ENCODE data around the gene IVD. TPM values are rescaled to one million over a fixed set of nuclear protein-coding genes. Genes with fewer than 3 reads are reported as not detected.

IVD gene
- total RNA-seq, 1 donor from 2014 or later, result 90.8 TPM

DNA sequence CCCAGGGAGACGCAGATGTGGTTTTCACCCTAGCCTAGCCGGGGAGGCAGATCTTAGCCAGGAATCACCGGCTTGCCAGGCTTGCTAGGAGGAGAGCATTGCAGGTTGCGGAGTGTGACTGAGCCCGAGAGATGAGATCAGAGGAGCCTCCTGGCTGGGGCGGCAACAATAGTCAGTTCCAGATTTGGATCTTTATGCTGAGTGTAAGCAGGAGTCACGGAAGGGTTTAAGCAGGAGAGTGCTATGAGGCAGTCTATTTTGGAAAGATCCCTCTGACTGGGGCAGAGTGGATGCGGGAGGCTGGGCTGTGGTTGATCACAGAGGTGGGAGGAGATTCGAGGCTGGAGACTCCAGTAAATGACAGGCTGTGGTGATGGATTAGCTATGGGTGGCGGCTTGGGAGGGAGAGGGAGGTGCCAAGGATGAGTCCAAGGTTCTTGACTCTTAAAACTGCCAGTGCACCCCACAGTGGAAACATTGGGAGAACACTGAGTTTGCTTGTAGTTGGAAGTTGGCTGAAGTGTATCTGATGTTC lies 24.7 kb downstream of the IVD start:
- ATAC-seq (ENCODE audit: poor library complexity) (no peak), DNase-seq (no peak)
- intact Hi-C loops (cut with DNase I), result no loop called here

GRCh38 chr15:40435023-40435709 lies 29.6 kb downstream of the IVD start:
- intact Hi-C loops (cut with DNase I), result no loop called here
- ATAC-seq (ENCODE audit: poor library complexity) (no peak), DNase-seq (no peak)

DNA sequence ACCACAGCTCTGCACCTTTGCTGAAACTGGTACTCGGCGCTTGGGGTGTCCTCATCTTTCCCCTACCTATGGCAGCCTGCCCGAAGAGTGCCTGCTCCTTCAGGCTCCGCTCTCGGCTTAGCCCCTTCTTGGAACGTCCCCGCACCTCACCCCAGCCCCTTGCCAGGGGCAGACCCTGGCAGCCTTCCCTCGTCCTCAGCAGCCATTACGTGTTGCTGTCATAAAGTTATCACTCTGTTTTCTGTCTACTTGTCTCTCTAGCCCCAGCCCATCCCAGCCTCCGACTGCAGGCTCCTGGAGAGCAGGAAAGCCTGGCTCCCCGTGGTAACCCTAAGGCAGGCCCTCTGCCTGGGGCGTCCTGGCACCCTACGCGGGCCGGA lies 30.1 kb downstream of the IVD start:
- no peak for ATAC-seq (ENCODE audit: poor library complexity)
- no peak for DNase-seq
- intact Hi-C loops (cut with DNase I), result no loop called here

DNA sequence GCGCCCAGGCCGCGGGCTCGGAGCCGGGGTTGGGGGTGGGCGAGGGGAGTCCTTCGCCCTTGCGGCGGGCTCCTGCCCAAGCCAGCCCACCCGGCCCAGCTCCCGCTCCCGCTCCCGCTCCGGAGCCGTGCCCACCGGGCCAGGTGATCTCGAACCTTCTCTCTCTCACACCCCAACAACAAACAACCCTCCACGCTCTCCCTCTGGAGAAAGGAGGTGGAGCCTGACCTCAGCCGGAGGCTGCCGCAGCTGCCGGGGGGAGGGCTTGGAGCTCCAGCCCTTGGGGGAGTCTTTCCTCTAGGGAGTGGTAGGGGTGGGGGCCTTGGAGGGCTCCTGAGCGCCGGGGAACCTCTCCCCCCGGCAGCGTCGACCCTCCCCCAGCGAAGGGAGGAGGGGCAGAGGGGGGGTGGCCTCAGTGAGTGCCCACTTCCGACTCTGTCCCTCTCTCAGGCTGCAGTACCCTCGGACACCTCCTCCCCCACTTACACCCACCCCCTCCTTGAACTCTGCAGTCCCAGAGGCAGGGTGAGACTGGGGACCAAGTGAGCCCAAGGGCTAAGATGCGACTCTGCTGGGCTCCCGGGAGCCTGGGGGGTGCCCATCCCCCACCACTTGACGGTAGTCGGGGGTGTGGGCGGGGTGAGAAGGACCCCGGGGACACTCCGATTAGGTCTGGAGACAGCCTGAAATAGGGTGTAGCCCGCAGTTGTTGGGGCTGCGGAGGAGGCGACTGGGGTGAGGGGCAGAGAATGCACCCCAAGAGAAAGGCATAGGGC lies 30.7 kb downstream of the IVD start:
- no peak for ATAC-seq (ENCODE audit: poor library complexity)
- intact Hi-C loops (cut with DNase I), result no loop called here
- DNase-seq, result no peak

DNA sequence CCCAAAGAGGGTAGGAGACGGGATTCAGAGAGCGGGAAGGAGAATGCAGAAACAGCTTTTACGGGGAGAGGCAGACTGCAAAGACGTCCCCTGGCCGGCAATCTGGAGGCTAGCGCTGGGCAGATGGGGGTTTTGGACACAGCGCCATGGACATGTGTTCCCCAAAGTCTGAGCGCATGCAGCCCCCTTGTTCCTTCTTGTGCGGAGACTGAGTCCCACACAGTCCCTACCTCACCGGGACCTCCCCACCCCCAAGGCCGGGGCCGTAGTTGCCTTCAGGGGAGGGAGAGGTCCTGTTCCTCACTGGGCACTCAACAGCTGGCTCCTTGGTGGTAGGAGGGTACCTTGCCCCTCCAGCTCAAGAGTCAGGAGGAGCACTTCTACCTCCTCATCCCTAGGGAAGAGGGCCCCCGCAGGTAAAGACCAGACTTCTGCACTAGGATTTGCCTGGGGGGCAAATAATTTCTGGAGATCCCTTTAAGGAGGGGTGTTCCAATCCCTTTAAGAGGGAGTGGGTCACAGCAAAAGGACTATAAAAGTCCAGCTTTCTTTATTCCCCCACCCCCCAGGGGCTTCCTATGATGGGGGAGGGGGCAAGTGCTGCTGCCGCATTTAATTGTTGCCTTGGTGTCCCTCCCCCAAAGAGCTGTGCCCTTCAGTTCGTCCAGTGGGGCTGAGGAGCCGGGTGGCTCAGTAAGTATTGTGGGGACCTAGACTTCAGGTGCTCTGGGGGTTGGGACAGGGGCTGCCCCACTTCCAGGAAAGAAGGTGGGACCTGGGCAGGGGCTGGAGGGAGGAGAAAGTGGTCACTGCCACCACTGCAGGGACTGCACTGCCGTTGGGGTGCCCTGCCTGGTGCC lies 31.5 kb downstream of the IVD start:
- ATAC-seq (ENCODE audit: poor library complexity), result no peak
- no peak for DNase-seq
- intact Hi-C loops (cut with DNase I), result no loop called here

DNA sequence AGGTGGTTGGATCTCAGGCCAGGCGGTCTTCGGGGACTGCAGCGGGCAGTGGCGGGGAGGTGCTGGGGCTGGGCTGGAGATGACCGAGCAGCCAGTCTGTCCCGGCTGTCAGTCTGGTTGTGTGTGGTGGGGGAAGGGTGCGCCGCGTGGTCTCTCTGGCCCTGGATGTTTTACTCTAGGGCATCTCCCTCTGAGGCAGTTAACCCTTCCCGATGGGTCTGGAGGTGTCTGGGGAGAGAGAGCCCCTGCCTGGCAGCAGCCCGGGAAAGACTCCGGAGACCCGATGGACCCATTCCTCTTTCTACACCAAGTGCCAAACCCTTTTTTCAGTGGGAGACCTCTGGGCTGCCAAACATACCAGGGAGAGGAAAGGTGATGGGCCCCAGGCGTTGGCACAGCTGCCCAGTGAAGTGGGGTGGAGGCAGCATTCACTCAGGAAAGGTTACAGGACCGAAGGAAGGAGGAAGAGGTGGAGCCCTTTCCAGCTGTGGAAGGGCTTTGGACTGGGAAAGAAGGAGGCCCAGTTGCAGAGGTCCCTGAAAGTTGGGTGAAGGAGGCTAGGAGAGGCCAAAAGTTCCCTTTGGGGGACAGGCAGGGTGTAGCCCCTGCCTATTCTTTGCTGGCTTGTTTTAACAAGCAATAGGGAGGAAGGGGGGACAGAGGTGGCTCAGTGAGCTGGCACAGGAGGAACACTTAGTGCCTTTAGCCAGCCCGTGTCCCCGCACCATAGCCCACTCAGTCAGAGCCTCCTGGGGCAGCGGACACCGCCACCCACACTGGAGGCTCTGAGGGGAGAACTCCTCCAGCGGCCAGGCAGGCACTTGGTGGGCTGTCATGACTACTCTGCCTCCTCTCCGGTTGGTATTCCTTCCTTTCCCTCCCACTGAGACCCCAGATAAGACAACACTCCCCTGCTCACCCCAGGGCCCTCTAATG lies 32.4 kb downstream of the IVD start:
- intact Hi-C loops (cut with DNase I), result no loop called here
- no peak for DNase-seq
- no peak for ATAC-seq (ENCODE audit: poor library complexity)

DNA sequence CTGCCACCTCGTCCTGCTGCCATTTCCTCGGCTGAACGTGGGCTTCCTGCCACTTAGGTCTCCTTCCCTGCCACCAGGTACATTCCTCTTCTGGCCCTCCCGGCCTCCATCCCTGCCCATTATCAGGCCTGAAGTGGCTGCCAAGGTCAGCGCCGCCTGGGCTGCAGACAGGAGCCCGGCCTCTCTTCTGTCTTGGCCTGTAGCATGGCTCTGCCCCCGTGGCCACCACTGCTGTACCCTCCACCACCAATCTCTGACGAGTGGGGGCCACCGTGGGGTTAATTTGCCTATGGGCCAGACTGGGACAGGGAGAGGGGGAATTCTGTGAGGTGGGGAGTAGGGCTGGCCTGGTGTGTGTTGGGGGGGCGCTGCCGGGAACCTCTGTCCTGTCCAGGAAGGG lies 33.1 kb downstream of the IVD start:
- peak; percentile 55 for DNase-seq
- no peak for ATAC-seq (ENCODE audit: poor library complexity)
- intact Hi-C loops (cut with DNase I), result no loop called here

DNA sequence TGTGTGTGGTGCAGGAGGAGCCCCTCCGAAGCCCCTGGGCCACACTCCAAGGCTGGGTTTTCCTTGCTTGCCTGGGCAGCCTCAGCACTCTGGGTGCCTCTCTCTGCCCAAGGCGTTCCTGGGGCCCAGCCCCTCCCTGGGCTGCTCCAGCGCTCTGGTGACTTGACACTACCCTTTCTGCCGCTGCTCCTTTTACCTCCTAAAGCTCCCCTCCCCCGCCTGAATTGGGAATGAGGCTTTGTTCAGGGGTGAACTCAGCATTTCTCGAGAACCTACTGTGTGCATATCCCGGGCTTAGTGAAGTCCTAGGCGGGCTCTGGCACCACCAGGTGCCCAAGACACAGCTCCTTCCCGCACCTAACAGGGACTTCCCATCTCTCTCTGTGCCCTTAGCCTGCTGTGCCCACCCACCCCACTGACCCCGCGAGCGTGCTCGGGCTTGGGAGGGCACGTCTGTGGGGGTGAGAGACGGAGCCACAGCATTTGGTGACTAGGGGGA lies 33.9 kb downstream of the IVD start:
- intact Hi-C loops (cut with DNase I), result no loop called here
- DNase-seq (peak; percentile 55), ATAC-seq (ENCODE audit: poor library complexity) (peak; percentile 7)

- DNase-seq (peak; percentile 55), ATAC-seq (ENCODE audit: poor library complexity) (peak; percentile 31)
- intact Hi-C loops (cut with DNase I), result no loop called here
Observed at GRCh38 chr15:40439960-40440742, 34.6 kb downstream of the IVD start.

DNA sequence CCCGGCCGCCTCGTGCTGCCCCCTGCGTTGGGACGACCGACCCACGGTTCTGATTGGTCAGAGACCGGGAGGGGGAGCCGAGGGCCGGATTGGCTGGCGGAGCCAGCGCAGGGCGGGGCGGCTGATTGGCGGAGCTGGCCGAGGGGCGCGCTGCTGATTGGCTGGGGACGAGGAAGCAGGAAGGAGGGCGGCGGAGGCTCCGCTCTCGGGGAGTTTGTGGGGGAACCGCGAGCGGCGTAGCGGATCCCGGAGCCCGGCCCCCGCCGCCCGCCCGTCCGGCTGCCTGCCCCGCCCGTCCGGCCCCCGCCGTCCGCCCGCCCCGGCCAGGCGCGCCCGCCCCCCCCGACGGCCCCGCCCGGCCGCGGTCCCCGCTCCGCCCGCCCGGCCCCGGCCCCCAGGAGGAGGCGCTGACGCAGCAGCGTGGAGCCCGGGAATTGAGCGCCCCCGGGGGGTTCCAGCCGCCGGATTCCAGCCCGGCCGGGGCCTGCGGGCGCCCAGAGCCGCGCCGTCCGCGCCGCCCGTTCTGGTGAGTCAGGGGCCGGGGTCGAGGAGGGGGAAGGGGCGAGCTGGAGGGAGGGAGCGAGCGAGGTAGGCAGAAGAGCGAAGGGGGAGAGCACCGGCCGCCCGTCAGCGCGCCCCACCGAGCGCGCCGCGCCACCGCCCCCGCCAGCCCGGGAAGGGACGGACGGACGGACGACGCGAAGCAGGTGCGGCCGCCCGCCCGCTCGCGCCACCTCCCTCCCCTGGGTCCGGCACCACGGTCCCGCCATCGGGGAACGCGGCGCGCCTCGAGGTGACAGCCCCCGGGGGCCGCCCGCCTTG lies 35.4 kb downstream of the IVD start, which contains the start of gene BAHD1:
Gene BAHD1 (plus strand): TSS at position 211 of the 822 bp plus-strand sequence. CDS start 17,512 bp downstream, outside the sequence.
- peak; percentile 98 for DNase-seq
- ATAC-seq (ENCODE audit: poor library complexity), result peak; percentile 91
- intact Hi-C loops (cut with DNase I), result no loop called here

GRCh38 chr15:40441565-40442531 lies 36.3 kb downstream of the IVD start:
- intact Hi-C loops (cut with DNase I), result no loop called here
- DNase-seq (no peak), ATAC-seq (ENCODE audit: poor library complexity) (no peak)

DNA sequence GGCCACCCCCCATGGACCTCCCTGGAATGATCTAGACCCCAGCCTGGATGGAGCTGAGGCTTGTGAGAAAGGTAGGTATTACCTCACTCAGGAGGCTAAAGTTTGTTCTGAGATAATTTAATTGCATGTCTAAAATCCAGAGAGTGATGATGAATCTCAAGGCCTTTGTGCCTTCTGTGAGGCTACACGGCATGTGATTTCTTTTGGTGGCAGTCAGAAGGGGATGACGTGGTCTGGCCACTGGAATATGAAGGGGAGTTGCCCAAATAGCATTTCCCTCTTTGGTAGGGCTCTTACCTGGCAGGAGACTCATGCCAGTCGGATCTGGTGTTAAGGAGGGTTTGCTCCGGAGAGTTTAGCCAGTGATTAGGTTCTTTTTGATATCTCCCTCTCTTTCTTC lies 37.7 kb downstream of the IVD start:
- no peak for ATAC-seq (ENCODE audit: poor library complexity)
- intact Hi-C loops (cut with DNase I), result no loop called here
- no peak for DNase-seq

DNA sequence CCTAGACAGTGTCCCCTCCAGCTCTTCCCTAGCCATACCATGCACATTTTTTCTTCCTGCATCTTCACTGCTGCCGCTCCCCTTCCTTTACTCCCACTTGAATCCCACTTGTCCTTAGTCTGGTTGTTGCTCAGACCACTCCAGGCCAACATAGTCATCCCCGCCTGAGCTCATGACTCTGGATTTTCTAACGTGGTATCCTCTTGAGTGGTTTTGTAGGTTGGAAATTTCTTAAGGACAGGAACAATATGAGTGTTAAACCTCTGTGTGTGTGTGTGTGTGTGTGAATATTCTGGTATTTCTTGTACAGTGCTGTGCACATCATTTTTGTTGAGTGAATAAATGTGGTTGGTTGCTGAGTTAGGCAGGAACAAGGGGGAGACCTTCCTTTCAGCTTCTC lies 38.3 kb downstream of the IVD start:
- DNase-seq (no peak), ATAC-seq (ENCODE audit: poor library complexity) (no peak)
- intact Hi-C loops (cut with DNase I), result no loop called here

DNA sequence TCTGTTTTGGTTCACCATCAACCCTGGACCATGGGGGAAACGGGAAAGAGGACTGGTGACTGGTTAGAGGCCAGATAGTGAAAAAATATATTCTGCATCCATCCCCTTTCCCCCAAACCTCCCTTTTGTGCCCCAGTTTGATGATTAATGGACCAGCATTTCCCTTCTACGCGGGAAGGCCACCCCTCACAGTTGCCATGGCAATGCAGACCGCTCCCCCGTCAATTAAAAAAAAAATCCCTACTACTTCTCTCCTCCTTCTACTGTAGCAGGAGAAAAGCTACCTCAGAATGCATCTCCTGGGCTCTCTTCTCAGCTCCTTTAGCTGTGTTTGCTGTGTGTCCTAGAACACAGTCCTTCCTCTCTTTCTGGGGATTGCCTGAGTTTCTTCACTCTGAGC lies 39.1 kb downstream of the IVD start:
- no peak for ATAC-seq (ENCODE audit: poor library complexity)
- no peak for DNase-seq
- intact Hi-C loops (cut with DNase I), result no loop called here

GRCh38 chr15:40445421-40445922 lies 39.9 kb downstream of the IVD start:
- intact Hi-C loops (cut with DNase I), result no loop called here
- ATAC-seq (ENCODE audit: poor library complexity) (no peak), DNase-seq (no peak)
